MM.1S (cell line): ENCODE measurements around the gene NOD1.

ENCODE experiments used
- EZH2 ChIP-seq: fragments of 300-600 bp; sonication (generic); optimal IDR thresholded peaks from 2 replicates; pipeline ENCODE3; 2017; ENCODE audit warnings: low read depth, mild to moderate bottlenecking, antibody characterized with exemption, low read length, mixed read lengths
- EZH2phosphoT487 ChIP-seq: fragments of 300-600 bp; sonication (generic); IDR thresholded peaks from 2 replicates; pipeline ENCODE4 v1.6.1; 2018; ENCODE audit warnings: antibody characterized with exemption, low read length
- TF ChIP-seq, protein P1 (sequence below): fragments of 300-600 bp; sonication (generic); IDR thresholded peaks from 2 replicates; pipeline ENCODE4 v1.5.1; 2016; ENCODE audit warnings: antibody characterized with exemption, low read length, mixed read lengths

DNA sequence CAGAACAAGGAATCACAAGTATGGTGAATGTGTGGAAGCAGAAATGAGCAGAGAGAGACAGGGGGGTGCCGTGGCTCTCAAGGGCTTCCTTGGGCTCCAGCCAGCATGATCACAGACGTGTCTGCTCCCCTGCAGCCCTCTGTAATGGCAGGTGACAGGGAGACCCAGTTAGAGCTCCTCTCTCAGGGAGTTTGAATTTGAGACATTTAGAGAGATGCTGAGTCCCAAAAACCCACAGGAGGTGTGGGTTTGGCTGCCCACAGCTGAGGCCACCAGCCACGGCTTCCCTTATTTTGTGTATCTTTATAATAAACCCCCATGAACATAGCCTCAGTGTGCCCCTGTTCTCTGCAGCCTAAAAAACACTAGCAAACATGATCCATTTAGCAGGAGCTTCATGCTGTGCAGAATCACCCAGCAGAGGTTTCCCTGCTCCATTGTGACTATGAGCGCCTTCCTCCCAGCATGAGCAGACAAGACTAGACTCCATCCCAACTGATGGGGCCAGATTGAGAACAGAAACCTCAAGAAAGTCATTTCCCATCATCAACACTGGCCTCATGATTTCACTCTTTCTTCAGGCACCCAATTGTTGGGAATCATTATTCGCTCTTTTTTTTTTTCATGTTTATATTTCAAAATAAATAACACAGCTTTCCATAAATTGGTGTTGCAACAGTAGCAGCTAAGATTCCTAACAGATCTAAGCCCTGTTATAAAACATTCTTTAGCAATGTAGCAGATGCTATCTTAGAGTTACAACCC lies 13.4 kb downstream of the NOD1 start:
- TF ChIP-seq, protein P1, sequence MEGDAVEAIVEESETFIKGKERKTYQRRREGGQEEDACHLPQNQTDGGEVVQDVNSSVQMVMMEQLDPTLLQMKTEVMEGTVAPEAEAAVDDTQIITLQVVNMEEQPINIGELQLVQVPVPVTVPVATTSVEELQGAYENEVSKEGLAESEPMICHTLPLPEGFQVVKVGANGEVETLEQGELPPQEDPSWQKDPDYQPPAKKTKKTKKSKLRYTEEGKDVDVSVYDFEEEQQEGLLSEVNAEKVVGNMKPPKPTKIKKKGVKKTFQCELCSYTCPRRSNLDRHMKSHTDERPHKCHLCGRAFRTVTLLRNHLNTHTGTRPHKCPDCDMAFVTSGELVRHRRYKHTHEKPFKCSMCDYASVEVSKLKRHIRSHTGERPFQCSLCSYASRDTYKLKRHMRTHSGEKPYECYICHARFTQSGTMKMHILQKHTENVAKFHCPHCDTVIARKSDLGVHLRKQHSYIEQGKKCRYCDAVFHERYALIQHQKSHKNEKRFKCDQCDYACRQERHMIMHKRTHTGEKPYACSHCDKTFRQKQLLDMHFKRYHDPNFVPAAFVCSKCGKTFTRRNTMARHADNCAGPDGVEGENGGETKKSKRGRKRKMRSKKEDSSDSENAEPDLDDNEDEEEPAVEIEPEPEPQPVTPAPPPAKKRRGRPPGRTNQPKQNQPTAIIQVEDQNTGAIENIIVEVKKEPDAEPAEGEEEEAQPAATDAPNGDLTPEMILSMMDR: no peak
- TF ChIP-seq EZH2: no peak
- no peak for TF ChIP-seq EZH2phosphoT487
